ENCODE data around the gene FMOD.
A peak's percentile ranks its signal among the peaks of the same experiment; 100 is the strongest.

DNA sequence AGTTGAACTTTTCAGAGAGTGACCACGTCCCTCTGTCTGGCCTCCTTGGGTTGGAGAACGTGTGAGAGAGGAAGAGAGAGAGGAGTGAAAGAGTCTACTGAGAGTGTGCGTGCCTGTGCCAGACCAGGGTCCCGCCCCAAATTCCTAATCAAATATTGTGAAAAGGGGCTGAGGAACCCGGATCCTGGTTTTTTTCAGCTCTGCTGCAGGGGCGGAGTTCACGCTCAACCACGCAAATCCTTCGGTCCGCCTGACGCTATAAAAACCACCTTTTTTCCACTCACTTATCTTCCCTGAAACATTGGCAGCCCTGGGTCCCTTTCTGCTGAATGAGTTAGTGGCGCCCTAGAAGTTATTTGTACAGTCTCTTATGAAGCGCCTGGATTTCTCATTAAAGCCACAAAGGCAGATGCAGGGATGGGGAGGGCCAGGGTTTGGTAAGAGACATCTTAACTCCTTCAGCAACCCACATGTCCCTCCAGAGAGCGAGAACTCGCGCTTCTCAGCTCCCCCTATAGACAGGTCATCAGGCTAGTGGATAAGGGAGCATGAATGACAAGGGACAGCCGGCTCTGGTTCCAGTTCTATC, at the start of gene FMOD:
- TF ChIP-seq, protein P1, sequence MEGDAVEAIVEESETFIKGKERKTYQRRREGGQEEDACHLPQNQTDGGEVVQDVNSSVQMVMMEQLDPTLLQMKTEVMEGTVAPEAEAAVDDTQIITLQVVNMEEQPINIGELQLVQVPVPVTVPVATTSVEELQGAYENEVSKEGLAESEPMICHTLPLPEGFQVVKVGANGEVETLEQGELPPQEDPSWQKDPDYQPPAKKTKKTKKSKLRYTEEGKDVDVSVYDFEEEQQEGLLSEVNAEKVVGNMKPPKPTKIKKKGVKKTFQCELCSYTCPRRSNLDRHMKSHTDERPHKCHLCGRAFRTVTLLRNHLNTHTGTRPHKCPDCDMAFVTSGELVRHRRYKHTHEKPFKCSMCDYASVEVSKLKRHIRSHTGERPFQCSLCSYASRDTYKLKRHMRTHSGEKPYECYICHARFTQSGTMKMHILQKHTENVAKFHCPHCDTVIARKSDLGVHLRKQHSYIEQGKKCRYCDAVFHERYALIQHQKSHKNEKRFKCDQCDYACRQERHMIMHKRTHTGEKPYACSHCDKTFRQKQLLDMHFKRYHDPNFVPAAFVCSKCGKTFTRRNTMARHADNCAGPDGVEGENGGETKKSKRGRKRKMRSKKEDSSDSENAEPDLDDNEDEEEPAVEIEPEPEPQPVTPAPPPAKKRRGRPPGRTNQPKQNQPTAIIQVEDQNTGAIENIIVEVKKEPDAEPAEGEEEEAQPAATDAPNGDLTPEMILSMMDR (IDR thresholded peaks at IDR 0.05): no peak
- peak in 1 of 2 donors; percentile 76 for TF ChIP-seq POLR2A (IDR thresholded peaks at IDR 0.05)

Measured in thyroid gland (tissue), 4 donors.